Inflammatory macrophage (primary cell): ENCODE measurements around the gene DNAH3.
"Not testable (repeated sequence)": the region's sequence is repeated elsewhere in the genome, so short reads cannot be mapped to it uniquely, and the experiment has no call there.

Experiments
- DNase-seq, 2 donors: peaks; one replicate each; pipeline ENCODE4 v3.0.0-alpha.2; 2020 to 2022

Gene DNAH3

GRCh38 chr16:20987049-20987448 is 163.6 kb downstream of the DNAH3 start:
- DNase-seq = no peak

- DNase-seq = no peak
Observed at GRCh38 chr16:20984019-20984418, 166.6 kb downstream of the DNAH3 start.

GRCh38 chr16:20976576-20976975 is 174.1 kb downstream of the DNAH3 start:
- peak; percentile 65 for DNase-seq

- not testable (repeated sequence) for DNase-seq
Observed at GRCh38 chr16:20973201-20973600, 177.4 kb downstream of the DNAH3 start.

GRCh38 chr16:20971401-20971800 is 179.2 kb downstream of the DNAH3 start:
- no peak for DNase-seq

GRCh38 chr16:20969386-20969785 is 181.3 kb downstream of the DNAH3 start:
- no peak for DNase-seq

GRCh38 chr16:20968765-20969164 is 181.9 kb downstream of the DNAH3 start:
- DNase-seq = no peak

- no peak for DNase-seq
Observed at GRCh38 chr16:20960899-20961298, 189.7 kb downstream of the DNAH3 start.

- no peak for DNase-seq
Observed at GRCh38 chr16:20957153-20957552, 193.5 kb downstream of the DNAH3 start.

GRCh38 chr16:20956319-20956718 is 194.3 kb downstream of the DNAH3 start:
- DNase-seq = peak in 1 of 2 donors; percentile 3

- no peak for DNase-seq
Observed at GRCh38 chr16:20954574-20954973, 196.1 kb downstream of the DNAH3 start.

GRCh38 chr16:20952139-20952920 is 198.3 kb downstream of the DNAH3 start:
- DNase-seq = no peak

GRCh38 chr16:20950294-20950693 is 200.4 kb downstream of the DNAH3 start:
- DNase-seq = no peak

- DNase-seq = no peak
Observed at GRCh38 chr16:20949660-20950059, 201.0 kb downstream of the DNAH3 start.

GRCh38 chr16:20948444-20948843 is 202.2 kb downstream of the DNAH3 start:
- DNase-seq = no peak

GRCh38 chr16:20946015-20946629 is 204.5 kb downstream of the DNAH3 start:
- DNase-seq = no peak

- DNase-seq = not testable (repeated sequence)
Observed at GRCh38 chr16:20945575-20945875, 205.1 kb downstream of the DNAH3 start.

- peak; percentile 36 to 62 for DNase-seq
Observed at GRCh38 chr16:20944861-20945574, 205.6 kb downstream of the DNAH3 start.

- peak; percentile 24 to 49 for DNase-seq
Observed at GRCh38 chr16:20942256-20942655, 208.4 kb downstream of the DNAH3 start.

GRCh38 chr16:20941636-20941926 is 209.1 kb downstream of the DNAH3 start:
- no peak for DNase-seq

GRCh38 chr16:20940871-20941635 is 209.6 kb downstream of the DNAH3 start:
- peak; percentile 32 to 54 for DNase-seq

GRCh38 chr16:20939611-20940010 is 211.0 kb downstream of the DNAH3 start:
- DNase-seq = peak; percentile 62 to 76

GRCh38 chr16:20938426-20938825 is 212.2 kb downstream of the DNAH3 start:
- DNase-seq = peak; percentile 63 to 72
